Stimulated activated CD4-positive, alpha-beta T cell treated with anti-CD3 and anti-CD28 coated beads, TNF-alpha, amount 100 ng/mL, for 24 hours (primary cell): ENCODE results near the gene DACT2.

ENCODE experiments used
- DNase-seq, 3 experiments: peaks; one replicate each; pipeline ENCODE4 v3.0.0-alpha.2; 2020; ENCODE audit warnings: low read depth in 3 of 3

The DACT2 gene

DNA sequence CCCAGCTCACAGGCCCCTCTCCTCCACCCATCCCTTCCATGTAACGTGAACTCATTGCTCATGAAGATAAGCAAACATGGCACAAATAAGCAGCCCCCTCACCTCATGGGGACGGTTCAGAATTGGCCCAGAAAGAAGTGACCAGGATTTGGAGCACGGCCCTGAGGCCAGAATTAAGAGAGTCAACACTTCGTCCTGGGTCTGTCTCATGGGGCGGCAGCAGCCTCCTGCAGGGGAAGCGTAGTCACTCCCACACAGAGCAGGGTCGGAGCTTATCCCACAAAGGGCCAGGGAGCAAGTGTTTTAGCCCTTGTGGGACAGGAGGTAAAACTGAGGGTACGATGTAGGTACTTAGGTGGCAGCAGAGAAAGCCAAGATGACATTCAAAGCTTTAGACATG is 28.6 kb upstream of the DACT2 start:
- no peak for DNase-seq

DNA sequence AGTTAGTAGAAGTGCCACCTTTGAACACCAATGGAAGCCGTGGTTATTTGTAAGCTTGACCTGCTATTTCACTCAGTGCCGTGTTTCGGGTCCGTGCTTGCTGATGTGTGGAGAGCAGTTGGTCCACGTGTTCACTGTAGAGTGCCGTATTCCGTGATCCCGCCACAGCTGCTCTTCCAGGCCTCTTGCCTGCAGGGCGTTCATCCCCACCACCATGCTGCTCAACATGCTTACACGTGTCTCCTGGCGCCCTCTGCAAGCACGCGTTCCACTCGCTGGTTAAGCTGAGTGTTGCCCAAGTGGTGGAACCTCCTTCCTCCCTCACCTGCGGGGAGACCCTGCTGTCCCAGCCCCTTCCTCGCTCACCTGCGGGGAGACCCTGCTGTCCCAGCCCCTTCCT is 28.0 kb upstream of the DACT2 start:
- no peak for DNase-seq

DNA sequence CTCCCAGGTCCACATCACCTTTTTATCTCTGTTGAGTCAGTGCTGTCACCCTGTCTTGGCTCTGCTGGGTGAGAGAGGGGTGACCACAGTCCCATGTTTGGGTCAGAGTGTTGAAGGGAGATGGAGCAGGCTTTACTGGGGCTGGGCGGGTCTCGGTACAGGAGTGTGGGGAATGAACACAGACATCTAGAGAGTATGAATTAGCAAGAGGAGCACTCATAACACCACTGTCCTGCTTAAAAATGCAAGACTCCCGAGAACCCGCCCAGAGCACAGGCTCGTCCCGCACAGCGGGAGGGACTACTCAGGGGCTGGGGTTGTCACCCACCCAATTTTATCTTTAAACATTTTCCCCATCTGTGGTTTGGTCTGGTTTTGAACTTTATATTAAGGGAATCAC is 27.5 kb upstream of the DACT2 start:
- DNase-seq, result no peak

DNA sequence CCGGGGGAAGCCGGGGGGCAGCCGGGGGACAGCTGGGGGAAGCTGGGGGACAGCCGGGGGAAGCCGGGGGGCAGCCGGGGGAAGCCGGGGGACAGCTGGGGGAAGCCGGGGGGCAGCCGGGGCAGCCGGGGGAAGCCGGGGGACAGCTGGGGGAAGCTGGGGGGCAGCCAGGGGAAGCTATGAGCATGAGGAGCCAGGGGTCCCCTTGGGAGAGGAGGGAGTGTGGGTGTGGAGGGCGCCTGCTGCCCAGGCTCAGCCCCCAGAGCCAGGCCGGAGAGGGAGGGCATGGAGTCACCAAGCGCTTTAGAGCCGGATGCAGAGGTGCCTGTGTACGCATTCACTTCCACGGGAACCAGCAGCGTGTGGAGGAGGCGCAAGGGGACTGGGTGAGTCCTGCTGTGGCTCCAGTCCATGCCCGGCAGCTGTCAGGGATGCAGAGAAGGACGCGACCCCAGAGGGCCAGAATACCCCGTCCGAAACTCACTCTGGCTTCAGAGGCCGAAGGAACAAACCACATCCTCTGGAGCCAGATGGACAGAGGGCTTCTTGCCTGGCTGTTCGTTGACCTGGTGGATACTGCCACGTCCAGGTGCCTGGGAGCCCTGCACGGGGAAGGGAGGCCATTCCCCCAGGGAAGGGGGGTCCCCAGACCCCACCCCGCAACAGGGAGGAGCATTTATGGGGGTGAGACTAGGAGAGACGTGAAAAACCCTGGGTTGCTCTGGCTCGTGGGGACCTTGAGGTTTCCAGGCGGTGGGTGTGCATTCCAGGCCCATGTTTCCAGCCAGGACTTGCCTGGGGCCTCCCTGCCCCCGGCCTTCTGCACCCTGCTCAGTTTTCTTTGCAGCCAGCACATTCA is 26.5 kb upstream of the DACT2 start:
- DNase-seq, result no peak

DNA sequence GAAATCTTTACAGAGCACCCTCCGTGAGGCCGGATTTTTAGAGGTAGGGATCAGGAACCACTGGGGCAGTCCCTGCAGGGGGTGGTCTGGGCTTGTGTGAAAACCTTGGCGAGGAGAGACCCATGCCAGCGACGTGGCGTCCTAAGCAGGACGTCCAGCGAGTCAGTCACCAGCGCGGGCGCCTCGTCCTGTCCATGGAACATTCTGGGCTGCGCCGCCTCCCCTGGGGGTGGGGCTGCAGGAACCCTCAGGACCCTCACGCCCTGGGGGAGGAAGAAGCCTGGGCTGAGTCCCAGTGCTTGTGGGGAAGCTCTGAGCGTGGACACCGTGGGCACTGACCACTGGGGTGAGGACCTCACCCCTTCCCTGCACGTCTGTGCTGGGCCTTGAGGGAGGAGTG is 25.7 kb upstream of the DACT2 start:
- no peak for DNase-seq

DNA sequence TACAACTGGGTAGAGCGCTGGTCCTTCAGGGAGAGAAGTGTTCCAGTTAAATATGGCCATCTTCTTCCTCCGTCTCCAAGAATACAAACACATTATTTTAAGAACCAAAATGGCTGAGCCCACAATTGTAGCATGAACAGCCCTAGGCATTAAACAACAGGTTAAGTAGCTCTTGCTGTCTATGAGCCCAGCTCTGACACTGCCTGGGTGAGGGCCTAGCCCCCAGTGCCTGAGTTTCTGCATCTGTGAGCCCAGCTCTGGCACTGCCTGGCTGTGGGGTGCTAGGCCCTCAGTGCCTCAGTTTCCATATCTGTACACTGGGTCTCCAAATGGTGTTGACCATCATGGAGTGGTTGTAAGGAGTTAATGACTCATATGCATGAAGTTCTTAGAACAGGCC is 24.8 kb upstream of the DACT2 start:
- no peak for DNase-seq

DNA sequence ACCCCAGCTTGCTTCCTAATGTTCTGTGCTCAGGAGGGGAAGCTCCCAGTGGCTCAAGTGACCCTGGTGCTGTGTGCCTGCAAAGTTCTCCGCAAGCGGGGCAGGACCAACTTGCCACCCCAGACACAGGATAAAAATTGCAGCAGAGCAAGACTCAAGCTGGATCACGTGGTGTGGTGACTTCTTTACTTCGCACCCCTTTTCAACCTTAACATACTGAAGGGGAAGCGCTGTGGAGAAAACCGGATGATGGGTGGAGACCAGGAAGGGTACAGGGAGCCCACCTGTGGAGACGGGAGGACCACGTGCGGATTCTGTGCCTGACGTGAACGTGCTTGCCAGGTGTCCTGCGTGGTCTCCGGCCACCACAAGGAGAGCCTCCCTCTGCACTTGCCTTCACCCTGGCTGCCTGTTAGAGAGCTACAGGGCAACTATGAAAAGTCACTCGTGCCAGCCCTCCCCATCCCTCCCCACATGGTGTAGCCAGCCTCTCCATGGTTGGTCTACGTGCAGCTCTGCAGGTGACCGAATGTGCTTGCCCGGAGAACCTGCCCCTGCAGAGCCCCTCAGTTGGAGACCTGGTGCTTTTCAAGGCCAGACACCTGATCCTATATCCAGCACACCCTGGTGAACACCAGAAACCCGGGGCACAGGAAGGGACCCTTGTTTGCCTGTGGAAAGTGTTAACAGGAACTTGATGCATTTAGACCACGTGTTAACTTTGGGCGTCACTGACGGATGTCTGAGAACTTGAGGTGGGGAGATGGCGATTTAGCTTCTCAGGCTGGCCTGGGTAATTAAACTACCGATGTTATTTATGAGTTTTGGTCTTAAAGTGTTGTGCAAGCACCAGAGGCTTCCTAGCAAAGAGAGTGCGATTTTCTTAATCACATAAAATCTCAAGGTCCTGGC is 23.9 kb upstream of the DACT2 start:
- DNase-seq, result no peak

DNA sequence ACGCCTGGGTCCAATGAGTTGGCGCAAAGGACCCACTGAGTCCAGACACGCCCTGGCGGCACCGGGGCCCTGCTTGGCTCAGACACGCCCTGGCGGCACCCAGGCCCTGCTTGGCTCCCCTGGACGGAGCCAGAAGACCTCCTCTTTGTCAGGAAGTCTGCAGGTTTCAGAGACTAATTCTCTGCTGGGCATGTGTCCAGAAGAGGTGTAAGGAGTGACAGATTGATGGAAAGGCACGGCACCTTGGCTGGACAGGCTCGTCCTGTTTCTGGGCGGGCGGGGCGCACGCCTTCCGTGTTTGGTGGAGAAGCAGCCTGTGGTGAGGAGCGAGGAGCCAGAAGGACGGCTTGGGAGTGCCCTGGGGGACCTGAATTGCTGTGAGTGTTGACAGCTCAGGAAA is 23.1 kb upstream of the DACT2 start:
- DNase-seq, result no peak

DNA sequence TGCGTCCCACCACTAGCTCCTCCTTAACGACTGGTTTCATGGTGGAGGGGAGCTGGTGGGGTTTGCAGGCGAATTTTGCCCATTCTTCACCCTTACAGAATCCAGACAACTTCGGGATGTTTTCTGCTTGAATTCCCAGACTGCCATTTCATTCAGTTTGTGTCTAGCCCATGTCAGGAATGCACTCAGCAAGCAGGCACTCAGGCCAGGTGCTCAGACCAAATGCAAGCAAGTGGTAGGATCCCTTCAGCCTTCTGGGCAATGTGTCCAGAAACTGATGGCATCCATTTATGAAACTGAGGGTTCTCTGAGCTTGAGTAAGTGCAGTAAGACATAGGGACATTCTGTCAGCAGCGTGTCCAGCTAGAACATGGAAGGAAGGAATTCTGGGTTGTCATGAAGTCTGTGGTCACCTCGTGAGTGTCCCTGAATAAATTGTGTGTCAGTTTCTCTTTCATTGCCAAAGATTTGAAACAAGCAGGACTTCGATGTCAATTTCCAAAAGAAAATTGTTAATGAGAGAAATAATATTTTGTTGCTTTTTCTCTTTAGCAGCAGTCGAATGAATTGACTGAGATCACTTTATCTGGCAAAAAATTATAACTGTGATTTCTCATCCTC is 21.8 kb upstream of the DACT2 start:
- DNase-seq, result no peak

DNA sequence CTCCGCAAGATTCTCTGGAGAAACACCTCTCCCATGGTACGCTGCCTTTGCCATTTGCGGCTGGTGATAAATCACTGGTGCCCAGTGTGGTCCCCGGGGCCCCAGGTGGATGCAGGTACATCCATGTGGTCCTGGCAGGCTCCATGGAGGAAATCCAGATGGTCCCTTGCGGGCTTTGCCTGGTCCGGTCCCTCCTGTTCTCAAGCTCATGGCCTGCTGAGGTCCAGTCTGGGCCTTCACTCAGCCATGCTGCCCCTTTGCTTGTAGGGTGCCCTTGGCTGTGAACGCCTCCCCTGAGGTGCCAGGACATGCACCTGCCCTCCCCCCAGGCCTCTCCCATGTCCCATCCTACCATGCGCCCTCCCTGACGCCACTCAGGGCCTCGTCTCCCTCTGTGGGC is 21.2 kb upstream of the DACT2 start:
- no peak for DNase-seq

DNA sequence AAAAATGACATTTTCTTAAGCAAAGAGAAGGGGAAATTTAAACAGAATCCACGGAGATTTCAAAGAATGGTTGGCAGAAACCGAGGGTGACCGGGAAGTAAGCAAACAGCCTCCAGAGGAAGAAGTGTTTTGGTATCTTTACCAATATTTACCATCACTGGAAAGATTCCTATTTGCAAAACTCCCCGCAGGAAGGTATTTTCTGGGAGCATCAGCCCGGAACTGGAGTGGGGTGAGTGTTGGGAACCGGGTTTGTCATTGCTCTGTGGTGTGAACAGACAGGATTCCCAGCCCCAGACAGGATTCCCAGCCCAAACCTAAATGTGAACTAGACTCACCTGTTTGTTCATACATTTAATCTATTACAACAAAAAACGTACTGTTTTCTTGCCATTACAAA is 19.2 kb upstream of the DACT2 start:
- no peak for DNase-seq

DNA sequence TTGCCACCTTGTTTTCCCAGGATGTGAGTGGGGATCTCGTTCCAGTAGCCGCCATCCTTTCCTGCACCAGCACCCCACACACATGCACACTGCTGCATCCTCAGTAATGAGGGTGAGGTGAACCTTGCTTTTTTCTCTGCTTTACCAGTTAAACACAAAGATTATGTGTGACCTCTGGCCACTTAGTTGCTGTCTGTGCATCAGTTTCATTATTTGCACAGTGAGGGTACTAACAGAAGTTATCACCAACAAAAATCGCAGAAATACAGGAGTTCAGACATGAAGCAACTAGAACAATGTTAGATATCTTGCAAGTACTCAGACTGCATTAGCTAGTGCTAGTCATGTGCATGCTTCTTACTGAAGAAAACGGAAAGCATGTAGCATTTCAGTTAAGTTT is 17.4 kb upstream of the DACT2 start:
- no peak for DNase-seq

DNA sequence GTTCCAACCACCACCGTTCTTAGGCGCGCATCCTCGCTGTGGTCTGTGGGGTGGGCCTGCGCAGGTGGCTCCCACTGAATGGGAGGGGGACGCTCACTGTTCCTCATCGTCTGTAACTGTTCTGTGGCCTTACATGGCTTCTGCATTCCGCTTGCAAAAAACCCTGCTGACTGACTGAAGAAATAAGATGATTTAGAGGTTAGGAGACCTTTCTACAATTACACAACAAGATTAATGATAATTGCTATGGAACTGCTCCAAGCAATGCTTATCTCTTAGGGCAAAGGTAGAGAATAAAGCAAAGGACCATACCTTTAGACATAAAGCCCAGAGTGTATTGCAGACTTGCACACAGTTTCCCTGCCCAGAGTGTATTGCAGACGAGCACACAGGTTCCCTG is 14.4 kb upstream of the DACT2 start:
- DNase-seq, result no peak

DNA sequence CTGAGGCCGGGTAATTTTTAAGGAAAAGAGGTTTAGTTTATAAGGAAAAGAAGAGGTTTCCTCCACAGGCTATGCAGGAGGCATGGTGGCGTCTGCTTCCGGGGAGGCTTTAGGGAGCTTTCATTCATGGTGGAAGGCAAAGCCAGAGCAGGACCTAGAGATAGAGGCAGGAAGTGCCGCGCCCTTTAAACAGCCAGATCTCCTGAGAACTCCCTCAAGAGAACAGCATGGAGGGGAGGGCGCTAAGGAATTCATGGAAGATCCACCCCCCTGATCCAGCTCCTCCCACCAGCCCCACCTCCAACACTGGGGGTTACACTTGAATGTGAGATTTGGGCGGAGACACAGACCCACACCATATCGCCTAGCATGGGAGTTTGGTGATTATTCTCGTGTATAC is 13.9 kb upstream of the DACT2 start:
- no peak for DNase-seq

DNA sequence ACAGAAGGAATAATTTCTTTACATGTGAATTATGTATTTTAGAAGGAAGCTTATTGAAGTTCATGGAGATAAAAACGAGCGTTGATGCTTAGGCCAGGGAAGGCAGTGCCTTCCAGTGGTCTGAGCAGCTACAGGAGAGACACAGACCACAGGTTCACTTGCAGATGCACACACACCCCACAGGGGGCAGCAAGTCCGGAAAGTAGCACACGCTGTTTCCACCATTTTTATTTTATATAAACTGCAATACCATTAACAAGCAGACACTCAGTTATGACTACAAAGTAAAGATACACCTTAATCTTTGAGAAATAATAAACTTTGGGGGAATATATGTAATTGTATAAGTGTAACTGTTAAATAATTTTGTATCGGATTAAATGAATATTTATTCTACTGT is 13.5 kb upstream of the DACT2 start:
- no peak for DNase-seq

DNA sequence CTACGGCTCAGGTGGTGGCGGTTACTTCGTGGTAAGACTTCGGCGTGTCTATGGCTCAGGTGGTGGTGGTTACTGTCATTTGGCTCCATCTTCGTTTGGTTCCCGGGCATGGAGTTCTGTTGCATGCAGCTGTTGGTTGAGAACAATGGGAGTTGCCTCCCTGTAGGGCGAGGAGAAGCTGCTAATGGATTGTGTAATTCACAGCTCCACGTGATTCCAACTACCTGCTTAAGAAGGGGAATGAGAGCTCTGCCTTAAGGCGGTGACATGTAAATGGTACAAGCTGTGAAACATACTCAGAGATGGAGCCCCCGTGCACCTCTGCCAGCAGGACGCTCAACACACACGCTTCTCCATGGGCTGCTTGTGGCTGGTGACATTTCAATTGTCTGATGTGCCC is 12.4 kb upstream of the DACT2 start:
- DNase-seq, result no peak

DNA sequence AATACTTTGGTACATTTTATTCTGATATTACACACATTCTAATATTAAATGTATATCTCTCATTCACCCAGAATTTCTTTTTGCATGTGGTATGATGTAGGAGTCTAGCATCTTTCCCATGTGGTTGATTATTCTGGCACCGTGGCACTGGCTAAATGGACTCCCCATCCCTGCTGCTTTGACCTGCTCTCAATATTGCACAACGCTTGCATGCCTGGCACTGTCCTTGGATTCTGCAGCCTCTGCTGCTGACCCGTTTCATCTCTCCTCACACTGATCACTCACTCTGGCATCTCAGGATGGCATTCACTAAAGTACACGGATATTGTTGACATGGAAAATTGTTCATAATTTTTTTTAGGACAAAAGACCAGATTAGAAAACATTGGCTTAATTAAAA is 11.5 kb upstream of the DACT2 start:
- DNase-seq, result no peak

DNA sequence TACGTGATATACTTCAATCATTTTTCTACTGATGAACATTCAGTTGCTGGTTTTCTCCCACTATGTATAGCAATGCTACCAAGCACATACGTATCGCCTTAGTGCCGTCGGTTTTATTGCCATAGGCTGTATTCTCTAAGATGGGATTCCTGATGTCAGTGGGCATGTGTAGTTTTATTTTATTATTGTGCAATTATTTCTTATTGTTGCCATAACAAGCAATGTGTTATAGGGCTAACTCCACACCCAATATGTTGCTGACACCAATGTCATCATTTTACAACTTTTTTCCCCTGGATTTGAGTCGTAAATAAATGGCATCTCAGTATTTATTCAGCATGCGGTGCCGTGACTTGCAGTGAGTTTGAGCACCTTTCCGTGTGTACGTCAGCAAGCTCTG is 10.8 kb upstream of the DACT2 start:
- DNase-seq, result no peak

DNA sequence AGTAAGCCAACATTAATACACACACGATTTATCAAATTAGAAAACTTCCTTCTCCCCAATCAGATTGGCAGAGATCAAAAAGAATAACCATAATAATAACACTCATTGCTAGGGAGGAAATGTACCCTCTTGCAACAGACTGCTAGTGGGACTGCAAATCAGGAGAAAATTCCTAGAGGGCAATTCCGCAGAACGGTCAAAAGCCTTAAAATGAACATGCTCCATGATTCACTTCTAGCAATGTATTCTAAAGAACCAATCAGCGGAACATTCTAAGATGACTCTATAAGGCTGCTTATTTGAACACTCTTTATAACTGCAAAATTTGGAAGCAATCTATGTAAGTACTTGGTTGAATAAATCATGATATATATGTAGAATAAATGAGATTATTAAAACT is 8.5 kb upstream of the DACT2 start:
- DNase-seq, result no peak

DNA sequence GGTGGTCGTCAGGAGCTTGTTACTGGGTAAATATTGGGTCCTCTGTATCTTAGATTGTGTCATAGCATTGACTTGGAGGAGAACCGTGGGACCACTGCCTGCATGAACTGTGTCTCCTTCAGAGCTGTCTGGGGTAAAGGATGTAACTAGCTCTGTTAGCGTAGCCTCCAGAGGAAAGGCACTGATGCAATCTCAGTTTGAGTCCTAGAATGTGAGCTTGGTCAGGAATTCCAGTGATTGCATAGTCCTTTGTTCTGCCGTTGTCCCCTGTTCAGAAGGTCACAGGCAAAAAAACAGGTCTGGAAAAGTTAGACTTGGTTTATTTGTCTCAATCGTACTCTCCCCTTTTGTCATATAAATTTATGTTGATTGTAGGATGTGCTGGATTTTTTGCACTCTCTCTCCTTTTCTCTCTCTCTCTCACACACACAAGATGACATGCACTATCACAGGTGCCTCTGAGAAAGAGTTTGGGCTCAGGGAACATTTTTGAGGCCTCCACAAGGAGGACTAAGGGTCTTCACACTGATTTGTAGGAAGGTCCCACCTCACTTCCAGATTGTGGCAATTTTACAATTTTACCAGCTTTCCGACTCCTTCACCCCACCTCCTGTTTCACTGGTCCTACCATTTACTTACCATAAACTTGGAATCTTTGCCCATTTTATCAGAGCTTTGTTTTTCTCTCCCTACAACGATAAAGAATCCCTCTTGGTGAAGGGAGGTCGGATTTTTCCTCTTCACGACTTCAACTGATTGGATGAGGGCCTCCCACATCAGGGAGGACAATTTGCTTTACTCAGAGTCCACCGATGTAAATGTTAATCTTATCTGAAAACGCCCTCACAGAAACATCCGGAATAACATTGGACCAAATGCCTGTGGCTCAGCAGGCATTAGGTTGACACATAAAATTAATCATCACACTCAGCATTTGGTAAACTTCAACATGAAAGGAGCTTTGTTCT is 7.0 kb upstream of the DACT2 start:
- DNase-seq, result no peak

DNA sequence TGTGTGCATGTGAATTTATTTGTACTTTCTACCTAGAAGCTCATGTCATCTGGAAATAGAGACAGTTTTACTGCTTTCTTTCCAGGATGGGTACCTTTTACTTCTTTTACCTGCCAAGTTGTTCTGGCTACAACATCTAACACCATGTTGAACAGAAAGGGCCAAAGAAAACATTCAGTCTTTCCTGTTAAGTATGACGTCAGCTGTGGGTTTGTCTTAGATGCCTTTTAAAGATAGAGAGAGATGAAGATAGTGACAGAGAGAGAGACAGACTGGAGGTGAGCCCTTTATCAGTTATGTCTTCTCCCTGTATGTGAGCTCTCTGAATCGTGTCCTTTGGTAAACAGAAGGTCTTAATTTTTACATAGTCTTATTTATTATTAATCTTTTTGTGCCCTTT is 3.4 kb upstream of the DACT2 start:
- no peak for DNase-seq

DNA sequence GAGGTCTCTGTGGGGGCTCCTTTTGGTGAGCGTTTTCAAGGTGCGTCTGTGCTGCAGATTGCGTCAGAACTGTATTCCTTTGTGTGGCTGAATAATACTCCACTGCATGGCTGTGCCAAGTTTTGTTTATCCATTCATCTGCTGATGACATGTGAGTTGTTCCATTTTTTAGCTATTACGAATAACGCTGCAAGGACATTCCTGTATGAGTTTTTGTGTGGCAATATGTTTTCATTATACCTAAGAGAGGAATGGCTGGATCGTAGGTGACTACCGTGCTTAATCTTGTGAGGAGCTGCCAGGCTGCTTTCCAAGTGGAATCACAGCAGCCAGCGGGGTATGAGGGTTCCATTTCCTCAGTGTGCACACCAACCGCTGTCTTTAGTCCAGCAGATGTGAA is 1.1 kb upstream of the DACT2 start:
- no peak for DNase-seq
